ENCODE results near the gene RAB6B. TPM values are rescaled to one million over a fixed set of nuclear protein-coding genes. Genes with fewer than 3 reads are reported as not detected.
A peak's percentile ranks its signal among the peaks of the same experiment; 100 is the strongest.

The RAB6B gene
- total RNA-seq: under 1 TPM; 0.09 to 0.60 (median 0.36) TPM
- long read RNA-seq: 0 reads

DNA sequence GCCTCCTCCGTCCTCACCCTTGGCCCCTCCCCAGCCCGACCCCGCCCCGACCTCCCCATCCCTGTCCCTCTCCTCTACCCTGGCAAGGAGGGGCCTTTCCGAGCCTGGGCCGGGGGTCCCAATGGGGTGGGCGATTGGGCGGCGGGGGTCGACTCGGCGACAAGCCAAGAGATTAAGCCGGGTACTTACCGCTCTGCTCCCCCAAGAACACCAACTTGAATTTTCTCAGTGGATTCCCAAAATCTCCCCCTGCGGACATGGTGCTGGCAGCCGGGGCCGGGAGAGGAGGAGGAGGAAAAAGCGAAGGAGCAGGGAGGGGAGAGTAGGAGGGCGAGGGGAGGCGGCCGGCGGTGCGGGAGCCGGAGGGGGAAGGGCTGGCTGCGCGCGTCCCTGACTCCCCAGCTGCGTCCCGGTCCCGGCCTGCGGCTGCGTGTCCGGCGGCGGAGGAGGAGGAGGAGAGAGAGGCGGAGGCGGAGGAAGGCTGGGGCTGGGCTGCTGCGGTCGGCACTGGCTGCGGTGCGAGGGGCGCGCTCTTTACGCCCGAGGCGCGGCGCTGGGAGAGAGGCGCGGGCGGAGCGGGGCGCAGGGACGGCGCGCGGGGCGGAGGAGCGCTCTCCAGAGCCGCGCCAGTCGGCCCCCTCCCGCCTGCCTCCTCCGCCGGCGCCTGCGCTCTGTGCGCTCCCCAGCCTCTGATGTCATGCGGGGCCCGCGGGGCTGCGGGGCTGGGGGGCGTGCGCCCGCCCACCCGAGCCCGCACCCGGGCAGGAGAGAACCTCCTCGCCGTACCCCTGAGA is at the start of gene RAB6B:
Gene RAB6B, minus strand, starts transcription at position 675 of the 794 bp plus-strand sequence. Its CDS starts 416 bp downstream, at position 259.
- ATAC-seq (peak; percentile 63 to 76 (median 72)), DNase-seq (no peak)
- intact Hi-C loops (cut with DNase I): no loop called here
- no peak within 1 kb of the TSS for H3K27ac ChIP-seq
- TF ChIP-seq, protein P1, sequence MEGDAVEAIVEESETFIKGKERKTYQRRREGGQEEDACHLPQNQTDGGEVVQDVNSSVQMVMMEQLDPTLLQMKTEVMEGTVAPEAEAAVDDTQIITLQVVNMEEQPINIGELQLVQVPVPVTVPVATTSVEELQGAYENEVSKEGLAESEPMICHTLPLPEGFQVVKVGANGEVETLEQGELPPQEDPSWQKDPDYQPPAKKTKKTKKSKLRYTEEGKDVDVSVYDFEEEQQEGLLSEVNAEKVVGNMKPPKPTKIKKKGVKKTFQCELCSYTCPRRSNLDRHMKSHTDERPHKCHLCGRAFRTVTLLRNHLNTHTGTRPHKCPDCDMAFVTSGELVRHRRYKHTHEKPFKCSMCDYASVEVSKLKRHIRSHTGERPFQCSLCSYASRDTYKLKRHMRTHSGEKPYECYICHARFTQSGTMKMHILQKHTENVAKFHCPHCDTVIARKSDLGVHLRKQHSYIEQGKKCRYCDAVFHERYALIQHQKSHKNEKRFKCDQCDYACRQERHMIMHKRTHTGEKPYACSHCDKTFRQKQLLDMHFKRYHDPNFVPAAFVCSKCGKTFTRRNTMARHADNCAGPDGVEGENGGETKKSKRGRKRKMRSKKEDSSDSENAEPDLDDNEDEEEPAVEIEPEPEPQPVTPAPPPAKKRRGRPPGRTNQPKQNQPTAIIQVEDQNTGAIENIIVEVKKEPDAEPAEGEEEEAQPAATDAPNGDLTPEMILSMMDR (IDR thresholded peaks at IDR 0.05): no peak
- no peak for TF ChIP-seq POLR2A (IDR thresholded peaks at IDR 0.05)
- WGBS (ENCODE audit: insufficient coverage, low coverage, low lambda C conversion rate, missing lambda C conversion rate): 1% methylated on average over 30 of the region's 80 CpGs
- peaks cover 0 to 13% (median 0%) of the 10 kb centered on the region in 4 donors for H3K4me1 ChIP-seq
- peaks cover 0 to 4% of the 10 kb centered on the region in 2 donors for H3K27me3 ChIP-seq
- H3K36me3 ChIP-seq: no peaks in the 10 kb centered on the region
- H3K9me3 ChIP-seq: no peaks in the 10 kb centered on the region
- H3K4me3 ChIP-seq: peak within 1 kb of the TSS; percentile 43 to 60 (median 49)

DNA sequence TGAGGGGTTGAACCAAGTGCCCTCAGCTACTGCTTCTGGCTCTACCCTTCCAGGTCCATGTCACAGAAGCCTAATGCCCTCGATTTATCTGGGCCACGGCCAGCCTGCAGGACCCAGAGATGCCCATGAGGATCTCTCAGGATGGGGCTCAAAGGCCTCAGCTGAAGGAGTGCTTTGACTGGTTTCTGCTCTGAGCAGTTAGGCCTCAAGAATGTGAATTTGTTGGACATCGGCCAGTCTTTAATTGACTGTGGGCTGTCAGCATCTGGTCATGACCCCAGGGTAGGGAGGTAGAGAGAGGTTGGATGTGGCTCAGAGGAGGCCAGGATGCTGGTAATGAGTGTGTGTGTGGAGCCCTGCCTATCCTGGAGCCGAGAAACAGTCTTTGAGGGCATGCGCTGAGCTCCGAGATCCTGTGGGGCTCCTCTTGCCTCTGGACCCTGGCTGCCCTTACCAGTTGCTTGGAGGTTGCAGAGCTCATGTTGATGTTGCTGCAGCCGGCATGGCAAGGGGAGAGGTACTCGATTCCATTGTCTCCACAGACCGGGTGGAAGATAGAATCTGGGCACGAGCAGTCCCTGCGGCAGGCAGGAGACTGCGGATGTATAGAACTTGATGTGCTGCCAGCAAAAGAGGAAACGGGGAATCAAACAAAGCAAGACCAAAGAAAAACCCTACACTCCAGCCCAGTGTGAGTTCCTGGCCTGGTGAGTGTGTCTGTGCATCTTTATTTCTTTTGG is 49.1 kb upstream of the RAB6B start:
- ATAC-seq (peak in 2 of 4 donors; percentile 13 to 40), DNase-seq (no peak)
- Histone ChIP-seq H3K4me3 (no peak overlapping the region), H3K27me3 (no peaks in the 10 kb centered on the region), H3K27ac (no peak overlapping the region), H3K9me3 (no peaks in the 10 kb centered on the region), H3K4me1 (no peaks in the 10 kb centered on the region), H3K36me3 (no peaks in the 10 kb centered on the region)
- intact Hi-C loops (cut with DNase I): no loop called here
- WGBS (ENCODE audit: insufficient coverage, low coverage, low lambda C conversion rate, missing lambda C conversion rate): 53% methylated on average over 7 of the region's 13 CpGs
- TF ChIP-seq POLR2A (IDR thresholded peaks at IDR 0.05): no peak
- TF ChIP-seq, protein P1 (IDR thresholded peaks at IDR 0.05): no peak

DNA sequence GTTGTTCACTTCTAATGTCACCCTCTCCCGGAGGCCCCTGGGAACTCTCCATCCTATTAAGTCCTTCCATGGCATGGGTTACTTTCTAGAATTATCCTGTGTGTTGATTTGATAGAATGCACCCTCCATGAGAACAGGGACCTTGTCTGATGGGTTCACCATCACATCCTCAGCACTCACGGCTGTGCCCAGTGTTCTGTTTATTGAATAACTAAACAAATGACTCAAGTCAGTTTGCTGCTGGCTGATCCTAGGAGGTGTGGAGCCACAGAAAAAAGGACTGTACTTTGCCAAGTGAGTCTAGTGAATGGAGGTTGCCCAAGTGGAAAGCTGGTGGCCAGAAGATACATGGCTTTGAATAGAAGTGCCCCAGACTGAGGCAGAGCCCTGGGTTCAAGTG is 48.5 kb upstream of the RAB6B start:
- 78% methylated on average over 2 of the region's 2 CpGs for WGBS (ENCODE audit: insufficient coverage, low coverage, low lambda C conversion rate, missing lambda C conversion rate)
- H3K27ac ChIP-seq: no peak overlapping the region
- H3K27me3 ChIP-seq: no peaks in the 10 kb centered on the region
- H3K4me3 ChIP-seq: no peak overlapping the region
- TF ChIP-seq POLR2A (IDR thresholded peaks at IDR 0.05): no peak
- TF ChIP-seq, protein P1 (IDR thresholded peaks at IDR 0.05): no peak
- no peaks in the 10 kb centered on the region for H3K9me3 ChIP-seq
- no peaks in the 10 kb centered on the region for H3K36me3 ChIP-seq
- ATAC-seq (peak in 1 of 4 donors; percentile 17), DNase-seq (no peak)
- intact Hi-C loops (cut with DNase I): no loop called here
- no peaks in the 10 kb centered on the region for H3K4me1 ChIP-seq

DNA sequence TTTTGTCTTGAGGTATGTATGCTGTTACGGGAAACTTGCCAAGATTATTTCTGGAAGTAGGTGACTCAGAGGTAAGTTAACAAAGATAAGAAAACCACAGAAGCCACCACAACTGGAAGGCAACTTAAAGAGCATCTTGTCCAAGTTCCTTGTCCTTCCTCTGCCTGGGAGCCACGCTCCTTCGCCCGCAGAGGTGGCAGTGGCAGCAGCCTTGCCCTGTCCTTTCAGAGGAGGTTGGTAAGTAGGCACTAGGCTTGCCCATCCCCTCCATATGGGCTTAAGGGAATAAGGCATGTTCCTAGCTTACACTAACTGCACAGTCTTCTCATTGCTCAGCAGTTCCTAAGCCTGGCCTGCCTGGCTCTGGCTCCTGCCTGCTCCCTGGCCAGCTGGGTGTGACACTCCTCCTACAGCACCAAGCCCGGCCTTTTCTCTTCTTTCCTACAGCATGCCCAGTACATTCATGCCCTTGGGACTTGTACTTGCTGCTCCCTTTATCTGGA is 48.0 kb upstream of the RAB6B start:
- 73% methylated on average over 2 of the region's 5 CpGs for WGBS (ENCODE audit: insufficient coverage, low coverage, low lambda C conversion rate, missing lambda C conversion rate)
- DNase-seq (no peak), ATAC-seq (no peak)
- intact Hi-C loops (cut with DNase I): no loop called here
- no peaks in the 10 kb centered on the region for H3K4me1 ChIP-seq
- no peaks in the 10 kb centered on the region for H3K36me3 ChIP-seq
- H3K4me3 ChIP-seq: no peak overlapping the region
- no peak for TF ChIP-seq POLR2A (IDR thresholded peaks at IDR 0.05)
- TF ChIP-seq, protein P1 (IDR thresholded peaks at IDR 0.05): no peak
- H3K27me3 ChIP-seq: no peaks in the 10 kb centered on the region
- no peak overlapping the region for H3K27ac ChIP-seq
- no peaks in the 10 kb centered on the region for H3K9me3 ChIP-seq

Measured in right lobe of liver (tissue), 6 donors.